ENCODE measurements around the gene PARD6G.
A peak's percentile ranks its signal among the peaks of the same experiment; 100 is the strongest.

The PARD6G gene

GRCh38 chr18:80136679-80137078, 110.6 kb downstream of the PARD6G start:
- no peak for DNase-seq

GRCh38 chr18:80135136-80135535, 112.2 kb downstream of the PARD6G start:
- no peak for DNase-seq

GRCh38 chr18:80133124-80133523, 114.2 kb downstream of the PARD6G start:
- no peak for DNase-seq

- no peak for DNase-seq
These were observed 115.0 kb downstream of the PARD6G start for GRCh38 chr18:80132180-80132812.

- no peak for DNase-seq
These were observed 116.8 kb downstream of the PARD6G start for GRCh38 chr18:80130555-80130954.

- DNase-seq = no peak
These were observed 117.5 kb downstream of the PARD6G start for GRCh38 chr18:80129672-80130367.

GRCh38 chr18:80127635-80128034, 119.7 kb downstream of the PARD6G start:
- no peak for DNase-seq

GRCh38 chr18:80126797-80127196, 120.5 kb downstream of the PARD6G start:
- DNase-seq = no peak

- no peak for DNase-seq
These were observed 123.2 kb downstream of the PARD6G start for GRCh38 chr18:80124131-80124530.

GRCh38 chr18:80120932-80121331, 126.4 kb downstream of the PARD6G start:
- DNase-seq = no peak

GRCh38 chr18:80119111-80119510, 128.2 kb downstream of the PARD6G start:
- no peak for DNase-seq

- DNase-seq = no peak
These were observed 132.3 kb downstream of the PARD6G start for GRCh38 chr18:80115035-80115434.

- DNase-seq = no peak
These were observed 134.6 kb downstream of the PARD6G start for GRCh38 chr18:80112624-80113248.

- no peak for DNase-seq
These were observed 137.6 kb downstream of the PARD6G start for GRCh38 chr18:80109676-80110078.

GRCh38 chr18:80108739-80109675, 138.3 kb downstream of the PARD6G start, which contains the start of gene ADNP2:
TSS of gene ADNP2 (plus strand) at chr18:80109262. CDS start at chr18:80117543, 8,281 bp downstream.
- DNase-seq = peak; percentile 56

GRCh38 chr18:80108121-80108536, 139.2 kb downstream of the PARD6G start:
- DNase-seq = no peak

- no peak for DNase-seq
These were observed 139.9 kb downstream of the PARD6G start for GRCh38 chr18:80107426-80107825.

Measured in NCI-H526 treated with DMSO at 0.1 percent for 48 hours (cell line).